Measurements from ENCODE around the gene ACAD9.
"Not testable (repeated sequence)": the region's sequence is repeated elsewhere in the genome, so short reads cannot be mapped to it uniquely, and the experiment has no call there.

ACAD9 gene

DNA sequence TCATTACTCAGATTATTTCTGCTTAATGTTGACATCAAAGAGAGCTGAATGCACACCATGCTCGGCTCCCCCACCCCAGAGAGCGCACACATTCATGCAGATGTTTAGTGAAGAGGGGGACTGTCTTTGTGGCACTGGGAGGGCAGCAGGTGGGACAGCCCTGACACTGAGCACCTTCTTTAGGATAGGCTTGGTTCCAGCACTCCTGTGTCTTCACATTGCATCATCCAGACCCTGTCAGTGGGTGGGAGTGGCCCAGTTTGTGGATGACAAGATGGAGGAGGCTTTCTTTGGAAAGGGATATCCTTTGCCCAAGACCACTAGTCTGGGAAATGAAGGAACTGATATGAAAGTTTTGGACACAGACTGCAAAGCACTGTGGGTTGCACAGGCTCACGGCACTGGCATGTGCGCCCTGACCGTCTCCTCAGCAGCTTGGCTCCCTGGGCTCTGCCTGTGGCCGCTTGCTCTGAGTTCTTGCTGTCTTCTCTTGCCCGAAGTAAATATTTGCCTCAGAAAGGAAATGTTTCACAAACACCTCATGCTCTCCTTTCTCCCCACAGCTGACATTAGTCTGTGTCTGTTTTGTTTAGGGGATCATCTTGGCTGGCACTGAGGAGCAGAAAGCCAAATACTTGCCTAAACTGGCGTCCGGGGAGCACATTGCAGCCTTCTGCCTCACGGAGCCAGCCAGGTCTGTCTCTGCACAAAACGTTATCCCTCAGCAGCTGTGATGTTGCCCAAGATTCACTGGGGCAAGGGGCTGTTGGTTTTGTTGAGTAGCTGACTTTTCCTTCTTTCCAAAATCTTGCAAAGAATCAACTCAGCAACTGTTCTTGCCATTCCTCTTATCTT, 16.6 kb downstream of the ACAD9 start:
- DNase-seq (ENCODE audit: low read depth, low spot score) = no peak

DNA sequence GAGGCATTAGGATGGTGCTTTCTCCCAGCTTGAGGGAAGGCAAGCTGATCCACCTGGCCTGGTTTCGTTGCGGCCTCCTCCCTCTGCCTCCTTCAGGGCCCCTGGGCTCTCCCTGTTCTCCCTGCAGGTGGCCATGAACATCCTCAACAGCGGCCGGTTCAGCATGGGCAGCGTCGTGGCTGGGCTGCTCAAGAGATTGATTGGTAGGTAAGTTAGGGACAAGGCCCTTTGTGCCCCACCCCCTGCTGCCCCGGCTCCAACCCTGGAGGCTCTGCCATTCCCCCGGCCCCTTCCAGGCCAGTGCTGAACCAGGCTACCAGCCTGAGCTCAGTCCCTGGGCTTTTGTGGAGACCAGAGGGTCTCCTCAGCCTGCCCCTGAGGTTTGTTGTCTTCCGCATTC, 23.0 kb downstream of the ACAD9 start:
- no peak for DNase-seq (ENCODE audit: low read depth, low spot score)

DNA sequence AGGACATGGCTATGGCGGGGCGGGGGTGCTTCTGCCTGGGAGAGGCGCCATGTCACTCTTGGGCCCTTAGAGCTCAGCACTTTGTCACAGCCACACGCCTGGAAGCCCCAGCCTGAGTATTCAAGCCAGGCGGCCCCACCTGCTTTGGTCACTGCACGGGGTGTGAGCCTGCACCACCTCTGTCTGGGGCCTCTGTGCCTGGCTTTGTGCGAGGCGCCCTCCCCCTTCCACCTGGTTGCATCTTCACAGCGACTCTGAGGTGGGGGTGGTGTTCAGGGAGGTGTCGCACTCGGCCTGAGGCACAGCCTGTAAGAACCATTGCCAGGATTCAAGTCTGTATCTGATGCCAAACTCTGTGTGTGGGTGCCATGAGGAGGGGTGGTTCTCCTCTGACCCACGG, 24.1 kb downstream of the ACAD9 start:
- DNase-seq (ENCODE audit: low read depth, low spot score) = no peak

DNA sequence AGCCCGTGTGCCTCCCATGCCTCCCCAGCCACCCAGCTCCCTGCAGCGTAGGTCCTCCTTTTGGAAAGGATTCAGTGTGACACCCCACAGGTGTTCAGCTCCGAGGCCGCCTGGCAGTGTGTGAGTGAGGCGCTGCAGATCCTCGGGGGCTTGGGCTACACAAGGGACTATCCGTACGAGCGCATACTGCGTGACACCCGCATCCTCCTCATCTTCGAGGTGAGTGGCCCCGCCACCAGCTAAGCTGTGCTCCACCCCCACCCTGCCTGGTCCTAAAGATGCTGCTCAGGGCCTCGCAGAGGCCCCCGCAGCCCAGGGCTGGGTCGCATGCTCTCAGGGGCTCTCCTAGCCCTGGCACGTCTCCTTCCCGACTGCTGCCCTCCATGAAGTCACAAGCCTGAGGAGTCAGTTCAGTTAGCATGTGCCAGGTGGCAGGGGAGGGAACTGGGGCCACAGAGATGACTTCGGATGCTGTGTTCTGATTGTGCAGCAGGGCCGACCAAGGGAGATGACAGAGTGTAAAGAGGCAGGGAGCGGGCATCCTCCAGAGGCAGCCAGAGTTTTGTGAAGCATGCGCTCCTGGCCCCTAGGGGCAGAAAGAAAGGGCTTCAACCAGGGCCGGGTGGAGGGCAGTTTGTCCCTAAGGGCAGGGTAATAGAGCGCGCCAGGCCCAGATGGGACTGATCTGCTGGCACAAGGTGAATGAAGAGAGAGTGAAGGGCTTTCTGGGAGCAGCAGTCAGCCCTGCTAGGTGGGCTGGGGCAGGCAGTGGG, 26.8 kb downstream of the ACAD9 start:
- DNase-seq (ENCODE audit: low read depth, low spot score) = no peak

DNA sequence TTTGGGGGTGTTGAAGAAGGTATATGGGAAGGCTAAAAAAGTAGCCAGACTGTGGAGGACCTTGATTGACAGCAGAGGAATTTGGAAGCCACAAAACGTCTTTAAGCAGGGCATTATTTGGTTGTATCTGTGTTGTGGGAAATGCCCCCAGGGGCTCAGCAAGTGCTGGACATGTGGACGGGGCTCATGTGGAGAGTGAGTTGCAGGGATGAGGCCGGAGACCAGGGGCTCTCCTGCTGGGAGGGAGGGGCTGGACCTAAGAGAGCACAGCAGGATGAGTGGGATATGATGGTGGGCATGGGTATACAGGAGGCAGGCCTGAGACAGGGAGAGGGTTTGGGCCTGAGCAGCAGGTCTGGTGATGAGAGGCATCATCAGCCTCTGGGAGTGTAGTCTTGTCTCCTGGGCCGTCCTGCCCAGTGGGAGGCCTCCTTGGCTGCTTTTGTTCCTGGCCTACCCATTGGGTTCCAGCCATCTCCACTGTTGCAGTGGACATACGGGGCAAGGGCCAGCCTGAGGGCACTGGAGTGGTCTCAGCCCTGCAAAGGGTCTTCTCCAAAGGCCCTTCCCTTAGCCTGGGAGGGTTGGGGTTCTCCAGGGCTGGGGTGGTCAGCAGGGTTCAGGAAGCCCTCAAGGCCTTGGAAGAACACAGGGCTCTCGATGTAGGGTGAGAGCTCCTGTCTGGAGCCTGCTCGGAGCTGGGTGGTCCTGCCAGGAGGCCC, 27.5 kb downstream of the ACAD9 start:
- DNase-seq (ENCODE audit: low read depth, low spot score) = no peak

DNA sequence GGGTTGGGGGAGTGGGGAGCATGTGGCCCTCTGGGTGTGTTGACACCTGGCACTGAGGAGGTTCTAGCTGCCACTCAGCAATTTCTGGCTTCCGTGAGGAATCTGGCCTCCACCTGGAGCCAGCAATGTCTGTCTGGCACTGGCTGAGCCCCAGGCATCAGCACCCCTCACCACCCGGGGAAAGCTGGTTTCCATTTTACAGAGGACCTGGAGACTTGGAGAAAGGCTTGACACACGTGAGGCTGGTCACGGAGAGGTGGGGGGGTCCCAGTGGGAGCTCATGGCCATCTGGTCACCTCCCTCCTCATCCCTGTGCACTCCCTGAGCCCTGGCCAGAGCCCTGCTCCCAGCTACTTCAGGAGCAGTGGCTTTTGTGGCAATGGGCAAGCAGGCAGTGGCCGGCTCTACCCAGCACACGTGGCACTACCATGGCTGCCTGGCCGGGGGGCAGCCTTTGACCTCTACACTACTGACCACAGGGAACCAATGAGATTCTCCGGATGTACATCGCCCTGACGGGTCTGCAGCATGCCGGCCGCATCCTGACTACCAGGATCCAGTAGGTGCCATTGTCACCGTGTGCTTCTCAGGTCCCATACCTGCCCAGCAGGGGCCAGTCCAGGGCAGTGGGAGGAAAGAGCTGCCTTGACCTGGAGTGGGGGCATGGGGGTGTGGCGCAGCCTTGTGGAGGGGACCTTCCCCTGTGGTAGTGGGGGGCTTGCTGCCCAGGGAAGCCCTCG, 28.5 kb downstream of the ACAD9 start:
- DNase-seq (ENCODE audit: low read depth, low spot score) = no peak

DNA sequence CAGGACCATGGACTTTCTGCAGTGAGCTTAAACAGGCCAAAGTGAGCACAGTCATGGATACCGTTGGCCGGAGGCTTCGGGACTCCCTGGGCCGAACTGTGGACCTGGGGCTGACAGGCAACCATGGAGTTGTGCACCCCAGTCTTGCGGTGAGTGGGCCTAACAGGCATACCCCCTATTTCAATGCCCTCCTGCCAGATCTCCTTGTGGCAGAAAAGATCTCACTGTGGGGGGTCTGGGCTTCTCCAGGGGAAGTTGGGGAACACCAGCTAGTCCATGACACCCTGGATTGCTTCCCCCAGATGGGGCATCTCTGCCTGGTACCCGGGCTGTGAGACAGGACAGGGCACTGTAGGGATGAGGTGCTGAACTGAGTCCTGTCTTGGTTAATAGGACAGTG, 29.5 kb downstream of the ACAD9 start:
- no peak for DNase-seq (ENCODE audit: low read depth, low spot score)

DNA sequence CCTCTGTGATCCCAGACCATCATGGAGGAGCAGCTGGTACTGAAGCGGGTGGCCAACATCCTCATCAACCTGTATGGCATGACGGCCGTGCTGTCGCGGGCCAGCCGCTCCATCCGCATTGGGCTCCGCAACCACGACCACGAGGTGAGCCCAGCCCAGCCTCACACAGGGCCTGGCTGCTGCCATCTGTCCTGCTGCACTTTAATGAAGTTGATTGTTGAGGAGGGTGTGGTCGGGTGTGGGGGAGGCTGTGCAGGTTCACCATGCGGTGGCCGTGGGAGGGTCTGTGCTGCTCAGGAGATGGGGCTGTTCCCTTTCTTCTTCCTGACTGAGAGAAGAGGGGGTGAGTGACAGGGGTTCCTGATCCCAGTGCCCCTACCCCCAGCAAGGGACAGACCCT, 30.6 kb downstream of the ACAD9 start:
- DNase-seq (ENCODE audit: low read depth, low spot score) = no peak

DNA sequence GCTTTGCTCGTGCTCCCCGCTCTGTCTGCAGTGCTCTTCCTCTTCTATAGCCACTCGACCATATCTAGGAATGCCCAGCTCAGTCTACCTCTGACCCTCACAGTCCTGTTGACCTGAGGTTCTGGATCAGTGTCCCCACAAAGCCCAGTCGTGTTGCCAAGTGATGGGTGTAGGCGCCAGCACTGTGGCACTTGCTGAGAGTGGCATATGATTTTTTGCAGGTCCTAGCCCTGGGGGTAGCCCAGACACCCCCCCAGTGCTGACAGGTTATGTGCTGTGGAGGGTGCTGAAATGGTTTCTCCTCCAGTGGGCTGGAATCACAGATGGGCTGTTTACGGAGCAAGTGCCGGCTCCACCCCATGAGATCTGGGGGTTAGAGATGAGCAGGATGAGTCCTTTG, 32.5 kb downstream of the ACAD9 start:
- no peak for DNase-seq (ENCODE audit: low read depth, low spot score)

DNA sequence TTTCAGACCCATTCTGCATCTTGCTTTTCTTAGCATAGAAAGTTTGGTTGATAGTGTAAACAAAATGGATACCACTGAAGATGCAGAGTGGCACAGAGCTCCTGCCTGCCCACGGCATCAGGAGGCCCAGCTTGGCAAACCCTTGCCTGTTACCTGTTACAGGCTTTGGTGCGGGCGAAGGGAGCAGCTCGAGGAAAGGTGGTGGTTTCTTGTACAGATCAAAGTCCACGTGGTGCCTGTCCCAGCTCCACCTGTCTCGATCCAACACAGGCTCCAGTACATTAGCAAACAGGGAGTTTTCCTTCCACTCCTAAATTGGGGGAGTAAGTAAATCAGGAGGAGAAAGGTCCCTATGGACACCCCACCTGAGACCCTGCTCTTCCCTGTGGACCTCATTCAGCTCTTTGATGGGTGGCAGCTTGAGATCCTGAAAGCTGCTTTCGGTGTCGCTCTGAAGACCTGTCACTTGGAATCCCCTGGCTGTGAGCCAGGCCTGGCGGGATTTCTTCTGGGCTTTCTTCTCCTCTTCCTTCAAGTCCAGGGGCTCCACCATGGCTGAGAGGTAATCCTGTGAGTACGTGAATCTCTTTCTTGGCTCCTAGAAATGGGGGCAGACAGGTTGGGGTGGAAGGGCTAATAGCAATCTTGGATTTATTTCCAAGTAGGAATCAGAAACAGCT, 35.7 kb downstream of the ACAD9 start:
- DNase-seq (ENCODE audit: low read depth, low spot score) = no peak

DNA sequence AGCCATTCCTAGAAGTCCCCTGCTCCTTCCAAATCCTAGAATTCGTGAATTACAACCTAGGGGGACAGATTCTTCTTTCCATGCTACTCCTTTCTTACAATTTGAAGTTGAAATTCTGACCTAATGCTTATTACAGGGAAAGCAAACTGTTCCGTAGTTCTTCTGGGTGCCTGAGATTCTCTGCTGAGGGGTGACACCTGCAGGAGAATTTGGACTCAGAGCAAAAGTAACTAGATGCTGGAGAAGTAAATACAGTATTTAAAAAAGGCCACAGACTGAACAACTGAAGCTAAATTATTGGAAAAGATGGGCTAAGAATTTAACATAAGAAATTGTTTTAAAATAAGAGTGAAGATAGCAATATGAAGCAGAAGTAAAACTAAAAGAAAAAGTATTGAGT, 37.9 kb downstream of the ACAD9 start:
- no peak for DNase-seq (ENCODE audit: low read depth, low spot score)

DNA sequence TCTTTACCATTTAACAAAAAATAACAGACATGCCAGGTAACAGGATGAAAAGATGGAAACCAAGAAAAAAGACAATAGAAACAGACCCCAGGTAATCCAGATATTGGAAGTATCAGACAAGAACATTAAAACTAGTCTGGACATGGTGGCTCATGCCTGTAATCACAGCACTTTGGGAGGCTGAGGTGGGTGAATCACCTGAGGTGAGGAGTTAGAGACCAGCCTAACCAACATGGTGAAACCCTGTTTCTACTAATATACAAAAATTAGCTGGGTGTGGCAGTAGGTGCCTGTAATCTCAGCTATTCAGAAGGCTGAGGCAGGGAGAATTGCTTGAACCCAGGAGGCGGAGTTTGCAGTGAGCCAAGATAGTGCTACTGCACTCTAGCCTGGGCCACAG, 40.6 kb downstream of the ACAD9 start:
- no peak for DNase-seq (ENCODE audit: low read depth, low spot score)

DNA sequence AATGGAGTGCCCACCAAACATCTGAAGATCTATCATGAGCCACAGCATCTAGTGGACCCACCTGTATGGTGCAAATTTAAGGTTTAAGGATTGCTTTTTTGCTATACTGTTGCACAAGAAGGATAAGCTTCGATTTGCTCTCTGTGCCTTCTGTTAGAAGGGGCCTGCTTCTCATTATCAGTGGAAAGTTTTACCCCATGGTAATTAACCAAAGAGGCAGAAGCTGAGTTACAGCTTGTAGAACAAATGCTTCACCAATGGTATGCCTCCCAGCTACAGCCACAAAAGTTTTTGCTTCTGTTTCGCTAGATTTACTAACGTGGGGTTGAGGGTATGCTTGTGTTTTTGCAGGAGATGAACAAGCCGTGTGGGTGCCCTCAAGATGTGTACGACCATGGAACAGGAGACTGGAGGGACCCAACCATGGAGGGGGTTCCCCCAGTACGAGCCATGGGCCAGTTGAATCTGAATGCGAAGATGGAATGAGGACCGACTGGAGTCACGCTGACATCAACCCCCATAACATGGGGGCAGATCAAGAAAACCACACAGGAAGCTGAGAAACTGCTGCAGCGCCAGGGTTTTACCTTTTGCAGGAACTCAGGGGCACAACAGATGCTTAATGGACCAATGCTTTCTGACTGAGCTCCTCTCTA, 43.5 kb downstream of the ACAD9 start:
- no peak for DNase-seq (ENCODE audit: low read depth, low spot score)

DNA sequence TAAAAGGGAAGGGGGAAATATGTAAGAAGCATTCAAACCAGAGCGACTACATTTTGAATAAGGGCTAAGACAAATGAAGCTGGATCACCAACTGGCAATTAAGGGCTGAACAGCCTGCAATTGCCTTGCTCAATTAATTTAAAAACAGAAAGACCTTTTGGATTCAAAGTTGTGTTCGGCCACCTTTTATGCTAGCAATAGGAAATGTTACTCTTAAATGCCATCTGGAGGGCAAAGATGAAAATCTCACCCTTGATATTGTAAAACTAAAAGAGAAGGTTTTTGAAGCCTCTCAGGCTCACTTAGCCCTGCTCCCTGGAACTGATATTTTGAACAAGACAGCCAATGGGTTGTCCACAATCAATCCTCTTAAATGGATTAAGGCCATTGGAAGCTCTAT, 44.2 kb downstream of the ACAD9 start:
- no peak for DNase-seq (ENCODE audit: low read depth, low spot score)

DNA sequence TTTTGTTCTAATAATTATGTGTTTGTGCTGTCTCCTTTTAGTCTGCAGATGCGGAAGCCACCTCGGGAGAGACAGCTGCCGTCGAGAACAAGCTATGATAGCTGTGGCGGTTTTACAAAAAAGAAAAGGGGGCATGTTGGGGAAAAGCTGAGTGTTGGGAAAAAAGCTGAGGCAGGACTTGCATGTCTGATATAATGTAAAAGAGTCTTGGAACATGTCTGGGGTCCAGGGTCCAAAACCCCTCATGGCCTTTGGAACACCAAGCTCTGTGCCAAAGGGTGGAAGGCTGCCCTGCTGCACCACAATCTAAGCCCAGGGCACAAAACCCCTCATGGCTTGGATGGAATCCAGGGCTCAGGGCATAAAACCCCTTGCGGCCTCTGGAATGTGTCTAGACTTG, 44.6 kb downstream of the ACAD9 start:
- not testable (repeated sequence) for DNase-seq (ENCODE audit: low read depth, low spot score)

DNA sequence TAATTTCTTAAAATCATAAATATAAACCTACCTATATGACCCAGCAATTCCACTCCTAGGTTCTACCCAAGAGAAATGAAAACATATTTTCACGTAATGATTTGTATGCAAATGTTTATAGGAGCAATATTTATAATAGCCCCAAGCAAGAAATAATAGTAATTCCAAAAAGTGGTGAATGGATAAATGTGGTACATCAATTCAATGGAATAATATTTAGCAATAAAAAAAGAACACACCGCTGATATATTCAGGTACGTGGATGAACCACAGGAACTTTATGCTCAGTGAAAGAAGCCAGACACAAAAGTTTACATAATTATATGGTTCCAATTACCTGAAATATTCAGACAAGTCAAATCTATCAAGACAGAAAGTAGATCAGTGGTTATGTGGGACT, 49.9 kb downstream of the ACAD9 start:
- DNase-seq (ENCODE audit: low read depth, low spot score) = no peak

DNA sequence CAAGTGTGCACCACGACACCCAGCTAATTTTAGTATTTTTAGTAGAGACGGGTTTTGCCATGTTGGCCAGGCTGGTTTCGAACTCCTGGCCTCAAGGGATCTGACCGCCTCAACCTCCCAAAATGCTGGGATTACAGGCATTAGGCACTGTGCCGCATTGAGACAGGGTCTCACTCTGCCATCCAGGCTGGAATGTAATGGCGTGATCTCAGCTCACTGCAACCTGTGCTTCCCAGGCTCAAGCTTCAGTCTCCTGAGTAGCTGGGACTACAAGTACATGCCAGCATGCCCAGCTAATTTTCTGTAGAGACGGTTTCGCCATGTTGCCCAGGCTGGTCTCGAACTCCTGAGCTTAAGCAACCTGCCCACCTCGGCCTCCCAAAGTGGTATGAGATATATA, 51.6 kb downstream of the ACAD9 start:
- DNase-seq (ENCODE audit: low read depth, low spot score) = no peak

DNA sequence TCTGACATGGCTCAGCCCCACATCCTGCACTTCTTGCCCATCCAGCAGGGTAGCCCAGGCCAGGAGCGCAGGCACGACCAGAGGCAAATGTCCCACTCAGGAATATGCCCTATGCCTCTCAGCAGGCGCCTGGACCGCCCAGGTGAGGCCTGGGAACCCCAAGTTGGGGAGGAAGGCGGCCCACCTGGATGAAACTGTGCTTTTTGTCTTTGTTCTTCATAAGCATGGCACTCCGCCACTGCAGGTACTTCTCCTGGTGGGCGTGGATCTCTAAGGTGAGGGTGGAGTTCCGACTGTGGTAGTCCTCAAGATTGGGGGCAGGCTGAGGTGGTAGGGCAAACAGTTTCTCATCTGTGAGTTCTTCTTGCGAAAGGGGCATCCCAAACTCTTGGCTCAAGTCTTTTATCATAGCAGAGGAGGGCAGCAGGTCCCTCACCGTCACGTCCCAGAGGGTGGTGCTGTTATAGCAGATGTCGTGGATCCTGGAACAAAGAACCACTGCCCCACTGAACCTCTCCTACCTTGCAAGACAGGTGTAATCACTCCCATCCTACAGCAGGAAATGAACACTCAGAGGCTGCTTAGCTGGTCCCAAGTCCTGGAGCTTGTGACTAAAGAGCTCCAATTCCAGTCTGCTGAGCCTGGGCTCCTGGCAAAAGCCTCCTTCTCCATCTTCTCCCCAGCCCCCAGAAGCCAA, 53.2 kb downstream of the ACAD9 start:
- DNase-seq (ENCODE audit: low read depth, low spot score) = no peak

DNA sequence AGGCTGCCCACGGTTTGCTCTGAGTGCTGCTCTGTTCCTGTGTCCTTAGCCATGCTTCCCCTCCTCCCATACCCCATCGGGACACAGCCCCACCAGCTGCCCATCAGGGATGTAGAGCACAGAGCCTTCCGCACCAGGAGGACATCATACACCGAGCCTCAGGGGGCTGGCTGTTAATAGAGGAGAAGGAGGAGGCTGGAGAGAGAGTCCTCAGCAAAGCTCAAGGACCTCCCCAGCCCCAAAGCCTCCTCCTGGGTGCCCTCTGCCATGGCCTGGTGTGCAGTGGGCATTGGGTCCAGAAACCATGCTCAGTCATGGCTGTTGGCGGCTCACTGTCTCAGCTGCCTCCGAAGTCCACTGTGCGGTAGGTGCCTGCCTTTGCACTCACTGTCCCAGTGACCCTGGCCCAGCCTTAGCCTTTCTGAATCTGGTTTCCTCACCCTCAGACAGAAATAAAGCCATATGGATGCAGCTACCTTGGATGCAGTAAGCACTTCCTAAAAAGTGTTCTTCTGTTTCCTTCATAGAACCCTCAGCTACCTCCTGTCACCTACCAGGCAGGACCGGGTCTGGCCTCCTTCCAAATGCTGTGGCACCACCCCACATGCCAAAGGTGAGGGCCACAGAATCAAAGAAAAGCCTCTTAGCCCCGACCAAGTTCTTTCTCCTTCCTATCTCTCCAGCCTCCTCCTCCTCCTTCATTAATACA, 53.9 kb downstream of the ACAD9 start:
- DNase-seq (ENCODE audit: low read depth, low spot score) = no peak

DNA sequence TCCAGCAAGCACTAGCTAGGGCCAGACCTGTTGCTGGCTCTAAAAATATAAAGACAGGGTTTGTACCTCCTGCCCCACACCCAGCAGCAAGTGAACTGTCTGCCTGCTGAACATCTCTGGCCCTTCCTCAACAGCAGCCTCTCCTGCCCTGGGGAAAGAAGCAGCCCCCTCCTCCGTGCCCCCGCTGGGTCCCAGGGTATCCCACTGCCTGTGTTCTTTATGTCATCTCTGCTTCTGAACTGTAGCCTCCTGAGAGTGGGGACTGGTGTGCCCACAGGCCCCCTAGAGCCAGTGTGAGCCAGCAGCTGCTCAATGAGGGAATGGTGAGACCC, 54.5 kb downstream of the ACAD9 start:
- DNase-seq (ENCODE audit: low read depth, low spot score) = no peak

All from activated CD4-positive, CD25-positive, alpha-beta regulatory T cell treated with anti-CD3 and anti-CD28 coated beads, Interleukin-2, amount 50 U/mL, for 16 hours (primary cell).